ENCODE results near the gene TRIM49D1.
"Not testable (repeated sequence)": the region's sequence is repeated elsewhere in the genome, so short reads cannot be mapped to it uniquely, and the experiment has no call there.

Gene TRIM49D1, protein sequence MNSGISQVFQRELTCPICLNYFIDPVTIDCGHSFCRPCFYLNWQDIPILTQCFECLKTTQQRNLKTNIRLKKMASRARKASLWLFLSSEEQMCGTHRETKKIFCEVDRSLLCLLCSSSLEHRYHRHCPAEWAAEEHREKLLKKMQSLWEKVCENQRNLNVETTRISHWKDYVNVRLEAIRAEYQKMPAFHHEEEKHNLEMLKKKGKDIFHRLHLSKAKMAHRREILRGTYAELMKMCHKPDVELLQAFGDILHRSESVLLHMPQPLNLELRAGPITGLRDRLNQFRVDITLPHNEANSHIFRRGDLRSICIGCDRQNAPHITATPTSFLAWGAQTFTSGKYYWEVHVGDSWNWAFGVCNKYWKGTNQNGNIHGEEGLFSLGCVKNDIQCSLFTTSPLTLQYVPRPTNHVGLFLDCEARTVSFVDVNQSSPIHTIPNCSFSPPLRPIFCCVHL

DNA sequence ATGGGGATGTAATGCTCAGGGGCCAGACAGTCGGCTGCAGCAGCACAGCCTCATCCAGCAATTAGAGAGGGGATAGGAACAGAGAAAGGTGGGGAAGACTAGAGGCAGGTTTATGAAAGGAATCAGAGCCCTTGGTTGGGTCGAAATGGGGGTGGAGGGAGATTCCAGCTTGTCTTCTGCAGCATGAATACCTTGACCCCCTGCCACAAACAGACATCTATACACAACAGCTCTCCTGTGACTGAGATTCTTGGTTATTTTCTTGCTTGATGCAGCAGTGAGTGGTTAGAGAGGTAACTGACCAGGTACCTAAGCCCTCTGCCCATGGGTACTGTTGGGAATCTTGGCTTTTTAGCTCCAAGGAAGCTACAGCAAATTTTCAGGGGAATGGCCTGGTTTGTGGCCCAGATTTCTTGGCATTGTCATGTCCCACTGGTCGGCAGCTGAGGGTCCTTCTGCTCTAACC, at the start of gene TRIM49D1:
TSS of gene TRIM49D1 (minus strand) at position 51 of the 466 bp plus-strand sequence. CDS start 4,535 bp downstream, outside the sequence.
- DNase-seq = no peak

DNA sequence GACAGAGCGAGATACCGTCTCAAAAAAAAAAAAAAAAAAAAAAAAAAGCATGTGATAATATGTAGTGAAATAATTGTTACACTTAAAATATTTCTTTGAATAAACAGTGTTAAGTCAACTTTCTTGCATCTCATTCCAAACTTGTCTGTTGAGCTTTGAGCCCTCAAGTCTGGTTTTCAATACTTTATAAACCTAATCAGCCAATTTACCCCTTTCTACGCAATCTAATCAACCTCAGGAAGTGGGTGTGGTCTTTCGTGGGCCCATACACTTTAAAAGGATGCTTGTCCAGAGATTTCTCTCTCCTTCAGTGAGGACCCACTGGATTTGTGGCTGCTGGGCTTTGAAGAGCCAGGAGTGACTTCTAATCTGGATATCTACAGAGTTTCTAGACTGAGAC, 43.7 kb upstream of the TRIM49D1 start, which contains the start of gene TRIM64:
TSS of gene TRIM64 (plus strand) at position 301 of the 400 bp plus-strand sequence. CDS start 2,467 bp downstream, outside the sequence.
- not testable (repeated sequence) for DNase-seq

DNA sequence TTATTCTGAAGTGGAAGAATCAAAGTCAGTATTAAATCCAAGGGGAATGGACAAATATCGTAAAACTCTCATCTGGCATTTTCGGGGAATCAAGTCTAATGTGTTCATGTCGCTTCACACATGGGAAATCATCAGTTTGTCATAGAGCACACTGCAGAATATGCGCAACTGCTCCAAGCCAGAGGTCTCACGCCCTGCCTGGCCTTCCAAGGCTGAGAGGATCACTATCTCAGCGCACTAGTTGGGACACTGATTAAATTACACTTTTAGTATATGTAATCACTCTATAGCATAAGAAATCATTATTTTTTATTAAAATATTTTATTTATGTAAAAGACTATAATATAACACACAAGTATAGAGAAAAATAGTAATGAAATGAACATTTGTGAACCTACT, 38.8 kb upstream of the TRIM49D1 start:
- DNase-seq = not testable (repeated sequence)

DNA sequence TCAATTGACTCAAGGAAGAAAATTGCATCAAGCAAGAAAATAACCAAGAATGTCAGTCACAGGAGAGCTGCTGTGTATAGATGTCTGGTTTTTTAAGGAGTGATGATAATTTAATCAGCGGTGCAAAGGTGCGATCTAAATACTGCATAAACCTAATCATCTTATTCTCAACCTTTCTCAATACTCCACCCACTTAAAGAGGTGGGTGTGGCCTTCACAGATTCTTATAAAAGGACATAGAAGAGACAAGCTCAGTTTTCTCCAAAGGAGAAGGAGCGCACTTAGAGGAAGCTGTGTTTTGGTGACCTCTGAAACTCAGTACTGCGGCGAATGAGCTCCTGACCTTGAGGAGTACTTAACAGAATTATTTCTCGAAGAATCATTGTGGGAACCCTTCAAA, 1.7 kb upstream of the TRIM49D1 start, which contains the start of gene TRIM49D2:
TSS of gene TRIM49D2 (plus strand) at position 301 of the 400 bp plus-strand sequence. CDS start 2,698 bp downstream, outside the sequence.
- not testable (repeated sequence) for DNase-seq

DNA sequence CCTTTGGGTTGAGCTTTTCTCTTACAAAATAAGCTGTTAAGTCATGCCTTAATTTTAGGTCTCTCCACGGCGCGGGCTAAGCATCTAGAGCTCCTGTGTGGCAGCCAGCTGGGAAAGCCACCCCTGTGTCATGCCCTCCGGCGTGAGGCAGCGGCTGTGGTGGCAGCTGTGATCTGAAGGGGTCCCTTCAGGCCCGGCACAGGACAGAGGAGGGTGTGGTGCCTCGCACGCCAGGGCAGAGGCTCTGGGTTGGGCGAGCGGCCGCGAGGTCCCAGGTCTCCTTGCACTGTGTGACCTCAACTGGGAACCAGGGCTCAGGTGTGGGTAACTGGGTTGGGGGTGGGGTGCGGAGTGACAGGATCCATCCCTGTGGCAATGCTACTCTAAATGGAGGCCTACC, 21.2 kb downstream of the TRIM49D1 start:
- DNase-seq = not testable (repeated sequence)

DNA sequence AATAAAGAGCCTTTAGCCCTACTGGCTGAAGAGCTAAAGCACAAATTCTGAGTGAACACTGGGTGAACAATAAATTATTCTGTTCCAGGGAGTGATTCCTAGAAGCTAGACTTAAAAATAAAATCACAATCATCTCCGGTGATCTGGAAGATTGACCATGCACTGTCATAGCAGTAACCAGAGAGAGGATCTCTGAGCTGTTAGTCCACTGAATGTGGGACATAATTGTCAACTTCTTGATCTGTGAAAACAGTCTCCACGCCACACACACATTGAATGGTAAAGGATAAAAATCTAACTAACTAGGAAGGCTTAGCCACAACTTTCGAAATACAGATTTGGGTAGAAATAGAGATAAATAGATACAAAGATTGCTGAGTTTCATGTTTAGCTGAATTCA, 28.8 kb downstream of the TRIM49D1 start:
- DNase-seq = not testable (repeated sequence)

DNA sequence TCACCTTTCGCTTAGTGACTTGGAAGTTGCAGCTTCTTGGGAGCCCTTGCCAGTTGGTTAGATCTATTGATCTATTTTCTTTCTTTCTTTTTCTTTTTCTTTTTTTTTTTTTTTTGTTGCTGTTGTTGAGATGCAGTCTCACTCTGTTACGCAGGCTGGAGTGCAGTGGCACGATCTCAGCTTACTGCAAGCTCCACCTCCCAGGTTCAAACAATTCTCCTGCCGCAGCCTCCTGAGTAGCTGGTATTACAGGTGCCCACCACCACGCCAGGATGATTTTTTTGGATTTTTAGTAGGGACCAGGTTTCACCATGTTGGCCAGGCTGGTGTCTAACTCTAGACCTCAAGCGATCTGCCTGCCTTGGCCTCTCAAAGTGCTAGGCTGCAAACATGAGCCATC, 44.5 kb downstream of the TRIM49D1 start:
- not testable (repeated sequence) for DNase-seq

DNA sequence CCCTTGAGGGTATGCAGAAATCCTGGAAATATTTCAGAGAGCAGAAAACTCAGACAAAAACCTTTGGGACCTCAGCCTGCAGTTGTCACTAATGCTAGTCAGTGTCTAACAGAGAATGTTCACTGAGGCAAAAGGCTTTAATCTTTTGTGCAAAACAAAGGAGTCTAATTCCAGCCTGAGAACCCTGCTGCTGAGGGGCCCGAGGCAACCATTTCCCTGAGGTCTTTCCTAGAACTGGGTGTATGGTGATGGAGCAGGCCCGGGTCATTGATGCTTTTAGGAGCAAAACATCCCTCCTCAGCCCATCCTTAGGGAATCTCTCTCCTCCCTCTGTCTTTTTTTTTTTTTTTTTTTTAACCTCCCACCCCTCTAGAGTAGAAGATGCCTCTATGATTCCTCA, 49.5 kb downstream of the TRIM49D1 start:
- DNase-seq = not testable (repeated sequence)

DNA sequence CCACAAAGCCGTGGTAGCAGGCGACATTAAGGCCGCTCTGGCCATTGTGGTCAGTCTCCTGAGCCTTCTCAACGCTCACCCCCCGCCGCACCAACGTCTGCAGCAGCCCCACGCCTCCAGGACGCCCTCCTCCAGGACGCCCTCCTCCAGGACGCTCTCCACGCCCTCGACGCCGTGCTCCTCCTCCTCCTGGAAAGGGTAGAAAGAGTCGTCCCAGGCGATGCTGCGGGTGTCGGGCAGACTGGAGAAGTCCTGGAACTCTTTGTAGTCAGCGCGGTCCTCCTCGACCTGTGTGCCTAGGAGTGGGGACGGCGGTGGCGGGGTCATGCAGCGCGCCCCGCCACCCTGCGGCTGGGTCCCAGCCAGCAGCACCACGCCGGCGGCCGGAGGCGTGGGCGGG, 56.8 kb downstream of the TRIM49D1 start:
- DNase-seq = not testable (repeated sequence)

DNA sequence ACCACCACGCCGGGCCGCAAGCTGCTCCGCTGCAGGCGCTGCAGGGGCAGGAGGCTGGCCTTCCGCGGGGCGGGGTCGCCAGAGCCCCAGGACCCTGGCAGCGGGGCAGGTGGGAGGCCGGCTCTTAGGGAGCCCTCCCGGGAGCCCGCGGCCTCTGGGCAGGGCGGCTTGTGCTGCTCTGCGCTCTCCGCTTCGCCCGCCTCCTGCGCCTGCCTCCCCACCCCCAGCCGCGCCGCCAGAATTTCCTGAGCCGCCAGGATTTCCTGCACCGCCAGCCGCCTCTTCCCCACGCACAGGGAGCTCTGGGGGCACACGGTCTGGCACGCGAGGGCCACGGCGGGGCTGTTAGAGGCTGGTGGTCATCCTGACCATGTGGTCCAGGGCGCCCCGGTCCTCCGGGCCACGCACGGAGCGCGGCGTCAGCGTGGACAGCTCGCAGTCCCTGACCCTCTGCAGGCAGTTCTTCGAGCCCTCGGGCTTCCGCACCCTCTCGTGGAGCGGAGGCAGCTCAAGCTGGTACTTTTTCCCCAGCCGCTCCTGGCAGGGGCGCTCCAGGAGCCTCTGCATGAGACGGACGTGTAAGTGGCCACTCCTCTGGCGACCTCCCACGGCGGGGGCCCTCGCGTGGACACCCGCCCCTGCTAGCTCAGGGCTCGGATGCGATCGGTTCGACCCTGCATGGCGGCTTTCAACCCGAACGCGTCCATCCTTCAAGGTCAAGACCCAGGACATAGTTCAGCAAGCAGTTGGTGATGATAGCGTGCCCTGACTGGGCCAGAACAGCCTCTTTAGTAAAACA, 57.9 kb downstream of the TRIM49D1 start:
- DNase-seq = not testable (repeated sequence)
